ENCODE data around the gene HOXD3.

- TF ChIP-seq CTCF (IDR thresholded peaks at IDR 0.05), result no peak
- TF ChIP-seq POLR2AphosphoS5 (IDR thresholded peaks at IDR 0.05), result no peak
- no peak for TF ChIP-seq EP300 (IDR thresholded peaks at IDR 0.05)
Measured at GRCh38 chr2:176170602-176171305, 13.6 kb downstream of the HOXD3 start.

Data from gastroesophageal sphincter (tissue), 3 donors.